ENCODE data around the gene CSMD2.

GRCh38 chr1:33680281-33680840 lies 484.7 kb downstream of the CSMD2 start:
- TF ChIP-seq TAF1 (IDR thresholded peaks at IDR 0.05; ENCODE audit: borderline replicate concordance, low read depth, low read length) (no peak), POLR2A (IDR thresholded peaks at IDR 0.05; ENCODE audit: low read depth, low read length) (no peak), POLR2AphosphoS5 (IDR thresholded peaks at IDR 0.05; ENCODE audit: low read depth, low read length) (no peak)

All from GM12892 (cell line).